ENCODE measurements around the gene IDUA. TPM values are rescaled to one million over a fixed set of nuclear protein-coding genes. Genes with fewer than 3 reads are reported as not detected.

Gene IDUA
- total RNA-seq, 2 donors from 2014 or later = 22.4 to 25.6 TPM

DNA sequence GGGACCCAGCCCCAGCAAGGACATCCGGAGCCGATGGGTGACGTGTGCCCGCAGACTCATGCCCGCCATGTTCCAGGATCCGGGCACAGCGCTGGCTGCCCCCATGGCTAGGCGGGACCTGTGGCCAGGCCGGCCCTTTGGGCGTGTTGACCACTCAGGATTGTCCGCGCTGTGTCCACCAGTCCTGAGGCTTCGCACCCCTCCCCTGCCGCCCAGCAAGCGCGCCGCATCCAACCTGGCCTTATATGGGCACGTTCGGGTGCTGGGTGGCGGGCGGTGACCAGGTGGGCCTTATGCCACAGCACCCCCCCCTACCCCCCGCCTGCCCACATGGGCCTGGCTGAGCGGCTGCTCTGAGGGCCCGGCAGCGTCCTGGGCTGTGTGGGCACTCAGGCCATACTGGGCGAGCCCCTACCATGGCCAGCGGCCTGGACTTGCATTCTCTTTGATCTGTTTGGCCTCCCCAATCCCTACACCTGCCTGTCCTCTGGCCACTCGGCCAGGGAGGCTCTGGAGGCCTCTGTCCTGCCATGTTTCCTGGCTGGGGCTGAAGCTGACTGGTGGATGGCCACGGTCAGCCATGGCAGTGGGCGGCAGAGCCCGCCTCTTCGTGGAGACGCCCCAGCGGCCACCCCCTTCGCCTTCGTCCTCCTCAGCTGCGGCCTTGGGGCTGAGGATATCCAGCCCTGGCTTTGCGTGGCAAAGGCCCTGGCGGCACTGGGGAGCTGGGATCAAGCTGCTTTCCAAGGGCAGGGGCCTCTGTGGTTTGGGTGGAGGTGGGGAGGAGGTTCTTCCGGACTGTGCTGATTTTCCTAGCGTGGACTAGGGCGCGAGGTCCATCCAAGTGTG lies 26.6 kb downstream of the IDUA start:
- no peak overlapping the region for H3K9ac ChIP-seq (ENCODE audit: extremely low read depth, low read length, poor library complexity, severe bottlenecking)
- H3K36me3 ChIP-seq (ENCODE audit: control insufficient read depth, insufficient read depth, low read length) = peaks cover 8% of the 10 kb centered on the region
- no peak overlapping the region for H3K27ac Mint-ChIP-seq
- peaks cover 24% of the 10 kb centered on the region for H3K27me3 ChIP-seq (ENCODE audit: control insufficient read depth, insufficient read depth, low read length, poor library complexity, severe bottlenecking)
- TF ChIP-seq, protein P1, sequence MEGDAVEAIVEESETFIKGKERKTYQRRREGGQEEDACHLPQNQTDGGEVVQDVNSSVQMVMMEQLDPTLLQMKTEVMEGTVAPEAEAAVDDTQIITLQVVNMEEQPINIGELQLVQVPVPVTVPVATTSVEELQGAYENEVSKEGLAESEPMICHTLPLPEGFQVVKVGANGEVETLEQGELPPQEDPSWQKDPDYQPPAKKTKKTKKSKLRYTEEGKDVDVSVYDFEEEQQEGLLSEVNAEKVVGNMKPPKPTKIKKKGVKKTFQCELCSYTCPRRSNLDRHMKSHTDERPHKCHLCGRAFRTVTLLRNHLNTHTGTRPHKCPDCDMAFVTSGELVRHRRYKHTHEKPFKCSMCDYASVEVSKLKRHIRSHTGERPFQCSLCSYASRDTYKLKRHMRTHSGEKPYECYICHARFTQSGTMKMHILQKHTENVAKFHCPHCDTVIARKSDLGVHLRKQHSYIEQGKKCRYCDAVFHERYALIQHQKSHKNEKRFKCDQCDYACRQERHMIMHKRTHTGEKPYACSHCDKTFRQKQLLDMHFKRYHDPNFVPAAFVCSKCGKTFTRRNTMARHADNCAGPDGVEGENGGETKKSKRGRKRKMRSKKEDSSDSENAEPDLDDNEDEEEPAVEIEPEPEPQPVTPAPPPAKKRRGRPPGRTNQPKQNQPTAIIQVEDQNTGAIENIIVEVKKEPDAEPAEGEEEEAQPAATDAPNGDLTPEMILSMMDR (conservative IDR thresholded peaks at IDR 0.05) = no peak
- 94 to 96% methylated on average over 30 to 43 of the region's 43 CpGs for WGBS, 2 experiments (ENCODE audit: insufficient coverage in 1 of 2, insufficient read length in 1 of 2)
- peaks cover 12% of the 10 kb centered on the region for H3K4me1 Mint-ChIP-seq
- H3K36me3 Mint-ChIP-seq (ENCODE audit: low read depth) = peaks cover 8% of the 10 kb centered on the region
- peaks cover 8% of the 10 kb centered on the region for H3K4me1 ChIP-seq (ENCODE audit: control insufficient read depth, insufficient read depth, low read length)
- no peaks in the 10 kb centered on the region for H3K9me3 Mint-ChIP-seq
- H3K4me3 Mint-ChIP-seq = peak overlapping the region; percentile 55
- no peaks in the 10 kb centered on the region for H3K9me3 ChIP-seq (ENCODE audit: control insufficient read depth, low read length)
- no peak overlapping the region for H3K27ac ChIP-seq (ENCODE audit: low read depth, low read length)
- no peak for DNase-seq
- no peak overlapping the region for H3K4me3 ChIP-seq (ENCODE audit: low read length)
- H3K27me3 Mint-ChIP-seq (ENCODE audit: insufficient read depth) = peaks cover 19% of the 10 kb centered on the region

- Histone ChIP-seq H3K4me1 (ENCODE audit: control insufficient read depth, insufficient read depth, low read length) (peaks cover 18% of the 10 kb centered on the region), H3K4me3 (ENCODE audit: low read length) (no peak overlapping the region), H3K36me3 (ENCODE audit: control insufficient read depth, insufficient read depth, low read length) (peaks cover 8% of the 10 kb centered on the region), H3K27ac (ENCODE audit: low read depth, low read length) (peak overlapping the region; percentile 85), H3K9me3 (ENCODE audit: control insufficient read depth, low read length) (no peaks in the 10 kb centered on the region), H3K9ac (ENCODE audit: extremely low read depth, low read length, poor library complexity, severe bottlenecking) (no peak overlapping the region), H3K27me3 (ENCODE audit: control insufficient read depth, insufficient read depth, low read length, poor library complexity, severe bottlenecking) (peaks cover 14% of the 10 kb centered on the region)
- Mint-ChIP-seq H3K27me3 (ENCODE audit: insufficient read depth) (peaks cover 11% of the 10 kb centered on the region), H3K27ac (no peak overlapping the region), H3K9me3 (no peaks in the 10 kb centered on the region), H3K4me3 (no peak overlapping the region), H3K36me3 (ENCODE audit: low read depth) (peaks cover 8% of the 10 kb centered on the region), H3K4me1 (peaks cover 15% of the 10 kb centered on the region)
- 69 to 89% methylated on average over 16 to 36 of the region's 36 CpGs for WGBS, 2 experiments (ENCODE audit: insufficient coverage in 1 of 2, insufficient read length in 1 of 2)
- TF ChIP-seq, protein P1 (conservative IDR thresholded peaks at IDR 0.05) = no peak
- DNase-seq = no peak
Measured at GRCh38 chr4:1014291-1015167, 27.7 kb downstream of the IDUA start.

- Mint-ChIP-seq H3K36me3 (ENCODE audit: low read depth) (peaks cover 8% of the 10 kb centered on the region), H3K4me3 (no peak overlapping the region), H3K27me3 (ENCODE audit: insufficient read depth) (peaks cover 8% of the 10 kb centered on the region), H3K4me1 (peaks cover 16% of the 10 kb centered on the region), H3K9me3 (no peaks in the 10 kb centered on the region), H3K27ac (no peak overlapping the region)
- DNase-seq = no peak
- peaks cover 16% of the 10 kb centered on the region for H3K4me1 ChIP-seq (ENCODE audit: control insufficient read depth, insufficient read depth, low read length)
- H3K27ac ChIP-seq (ENCODE audit: low read depth, low read length) = peak overlapping the region; percentile 85
- no peaks in the 10 kb centered on the region for H3K9me3 ChIP-seq (ENCODE audit: control insufficient read depth, low read length)
- 88 to 89% methylated on average over 5 to 8 of the region's 8 CpGs for WGBS, 2 experiments (ENCODE audit: insufficient coverage in 1 of 2, insufficient read length in 1 of 2)
- no peak overlapping the region for H3K9ac ChIP-seq (ENCODE audit: extremely low read depth, low read length, poor library complexity, severe bottlenecking)
- peaks cover 9% of the 10 kb centered on the region for H3K27me3 ChIP-seq (ENCODE audit: control insufficient read depth, insufficient read depth, low read length, poor library complexity, severe bottlenecking)
- no peak overlapping the region for H3K4me3 ChIP-seq (ENCODE audit: low read length)
- TF ChIP-seq, protein P1 (conservative IDR thresholded peaks at IDR 0.05) = peak; percentile 57
- peaks cover 8% of the 10 kb centered on the region for H3K36me3 ChIP-seq (ENCODE audit: control insufficient read depth, insufficient read depth, low read length)
Measured at GRCh38 chr4:1015179-1015578, 28.3 kb downstream of the IDUA start.
